Left kidney (tissue), 2 donors: ENCODE measurements around the gene IQGAP2. TPM values are rescaled to one million over a fixed set of nuclear protein-coding genes. Genes with fewer than 3 reads are reported as not detected.
"Not testable (repeated sequence)": the region's sequence is repeated elsewhere in the genome, so short reads cannot be mapped to it uniquely, and the experiment has no call there.

Experiments
- DNase-seq: peaks from one replicate; pipeline ENCODE4 v3.0.0-alpha.2; 2013
- polyA plus RNA-seq: library from polyadenylated mRNA; unstranded; fragments of 120-200 nt; gene quantifications from one replicate; pipeline ENCODE4 v1.2.1, GENCODE V29; 2013; ENCODE audit not compliant: insufficient read length

Gene IQGAP2
- polyA plus RNA-seq, 1 donor = 77.6 TPM

- peak; percentile 45 for DNase-seq
These were observed 313.5 kb downstream of the IQGAP2 start for GRCh38 chr5:76716456-76717157.

- DNase-seq = no peak
These were observed 314.4 kb downstream of the IQGAP2 start for GRCh38 chr5:76717222-76718083.

- DNase-seq = no peak
These were observed 315.3 kb downstream of the IQGAP2 start for GRCh38 chr5:76718381-76718832.

- DNase-seq = no peak
These were observed 315.8 kb downstream of the IQGAP2 start for GRCh38 chr5:76718880-76719279.

GRCh38 chr5:76720988-76721569 is 318.0 kb downstream of the IQGAP2 start:
- no peak for DNase-seq

GRCh38 chr5:76723266-76723665 is 320.2 kb downstream of the IQGAP2 start:
- no peak for DNase-seq

- no peak for DNase-seq
These were observed 320.8 kb downstream of the IQGAP2 start for GRCh38 chr5:76723906-76724305.

- DNase-seq = no peak
These were observed 321.8 kb downstream of the IQGAP2 start for GRCh38 chr5:76724871-76725270.

GRCh38 chr5:76728965-76729364 is 325.9 kb downstream of the IQGAP2 start:
- DNase-seq = no peak

- DNase-seq = no peak
These were observed 326.5 kb downstream of the IQGAP2 start for GRCh38 chr5:76729373-76730290.

- no peak for DNase-seq
These were observed 329.4 kb downstream of the IQGAP2 start for GRCh38 chr5:76732405-76733048.

- no peak for DNase-seq
These were observed 329.9 kb downstream of the IQGAP2 start for GRCh38 chr5:76733049-76733417.

- no peak for DNase-seq
These were observed 332.9 kb downstream of the IQGAP2 start for GRCh38 chr5:76735762-76736545.

- DNase-seq = no peak
These were observed 333.8 kb downstream of the IQGAP2 start for GRCh38 chr5:76736679-76737556.

- DNase-seq = no peak
These were observed 334.8 kb downstream of the IQGAP2 start for GRCh38 chr5:76737846-76738245.

- not testable (repeated sequence) for DNase-seq
These were observed 338.4 kb downstream of the IQGAP2 start for GRCh38 chr5:76741506-76741905.

GRCh38 chr5:76742583-76742982 is 339.5 kb downstream of the IQGAP2 start:
- DNase-seq = no peak

GRCh38 chr5:76744632-76745031 is 341.5 kb downstream of the IQGAP2 start:
- no peak for DNase-seq

- no peak for DNase-seq
These were observed 342.6 kb downstream of the IQGAP2 start for GRCh38 chr5:76745670-76746069.
